K562 (cell line): ENCODE results near the gene PIM3. TPM values are rescaled to one million over a fixed set of nuclear protein-coding genes. Genes with fewer than 3 reads are reported as not detected.

Experiments used
- ATAC-seq: fragments of 200-7000 bp; cut with Tn5 transposase; 3 replicates; pipeline ENCODE4 v1.9.1; 2020; ENCODE audit warnings: moderate library complexity
- BruUV-seq: library from RNA; stranded (reverse); fragments of 400-500 nt; replicated peaks from 2 replicates; lab custom pipeline; 2021; lab: Mats Ljungman, UMichigan
- CTCF ChIA-PET: fragments of 300-600 bp; formaldehyde crosslinking; extraction: SDS; loops from one replicate; lab custom pipeline; 2021; ENCODE audit warnings: low intra/inter-chr PET ratio; lab: Yijun Ruan, JAX
- POLR2A ChIA-PET: fragments of 300-600, 350-650 bp; sonication (Branson Sonifier 250); formaldehyde crosslinking; extraction: SDS; loops from one replicate; lab custom pipeline; 2021; ENCODE audit warnings: antibody characterized with exemption, inconsistent platforms; lab: Yijun Ruan, JAX
- DNase-seq, 4 experiments: peaks; one replicate each; pipeline versions ENCODE4 v3.0.0 to v3.0.0-alpha.2; 2011 to 2018; ENCODE audit warnings: low spot score in 3 of 4, mixed read lengths in 3 of 4; ENCODE audit errors: extremely low read depth in 1 of 4
- FAIRE-seq: peaks from 2 replicates; lab custom pipeline; 2011; peaks lifted over from hg19 to GRCh38; lab: Jason Lieb, UNC
- H2AFZ ChIP-seq: 2 replicates; pipeline ENCODE4 v1.6.0; 2011; ENCODE audit warnings: low read depth, low read length, control low read depth, inconsistent platforms
- H3K27ac ChIP-seq: fragments of 200-600 bp; 3 replicates; pipeline ENCODE4 v1.8.0; 2011; ENCODE audit warnings: low read depth, mild to moderate bottlenecking, control low read depth, inconsistent platforms, low read length, moderate library complexity, mixed read lengths; ENCODE audit errors: extremely low read depth
- H3K27me3 ChIP-seq, 2 experiments: fragments of 300-600 bp in 1 of 2; 2 replicates in 1 of 2; 3 replicates in 1 of 2; pipeline versions ENCODE4 v1.6.0 to v1.8.0; 2011; ENCODE audit warnings: inconsistent platforms in 2 of 2, low read length in 2 of 2, mild to moderate bottlenecking in 1 of 2, mixed read lengths in 1 of 2, moderate library complexity in 1 of 2; ENCODE audit not compliant: control insufficient read depth in 2 of 2, insufficient read depth in 2 of 2
- H3K36me3 ChIP-seq: fragments of 300-600 bp; 3 replicates; pipeline ENCODE4 v1.8.0; 2011; ENCODE audit warnings: mild to moderate bottlenecking, low read length, inconsistent platforms; ENCODE audit not compliant: control insufficient read depth, insufficient read depth
- H3K4me1 ChIP-seq, 2 experiments: fragments of 200-600 bp in 1 of 2; replicated peaks in 1 of 2; 2 replicates in 1 of 2; 3 replicates in 1 of 2; pipeline versions ENCODE4 v1.5.1 to v1.8.0; 2011; ENCODE audit warnings: inconsistent platforms in 2 of 2, low read length in 2 of 2, mild to moderate bottlenecking in 1 of 2, mixed read lengths in 1 of 2, moderate library complexity in 1 of 2; ENCODE audit not compliant: control insufficient read depth in 2 of 2, insufficient read depth in 2 of 2
- H3K4me2 ChIP-seq: 2 replicates; pipeline ENCODE4 v1.6.1; 2011; ENCODE audit warnings: low read length, control low read depth, inconsistent platforms, mixed read lengths; ENCODE audit not compliant: insufficient read depth
- H3K4me3 ChIP-seq: fragments of 200-600 bp; sonication (generic), shearing (Covaris generic); 2 replicates; pipeline ENCODE4 v1.5.1; 2016; ENCODE audit warnings: control low read depth, inconsistent platforms
- H3K79me2 ChIP-seq: fragments of 200-600 bp; 3 replicates; pipeline ENCODE4 v1.8.0; 2011; ENCODE audit warnings: low read length, inconsistent platforms; ENCODE audit not compliant: control insufficient read depth, insufficient read depth
- H3K9ac ChIP-seq, 2 experiments: 2 replicates each; pipeline versions ENCODE4 v1.6.0 to v1.6.1; 2011; ENCODE audit warnings: low read depth in 2 of 2, low read length in 2 of 2, control low read depth in 1 of 2, inconsistent platforms in 1 of 2, mild to moderate bottlenecking in 1 of 2, mixed read lengths in 1 of 2; ENCODE audit not compliant: insufficient read depth in 1 of 2
- H3K9me1 ChIP-seq: one replicate; pipeline ENCODE4 v1.6.0; 2011; ENCODE audit warnings: inconsistent platforms, mild to moderate bottlenecking, low read length, moderate library complexity; ENCODE audit not compliant: control insufficient read depth, insufficient read depth
- H3K9me3 ChIP-seq: replicated peaks from 2 replicates; pipeline ENCODE4 v1.5.1; 2011; ENCODE audit warnings: low read depth, low read length, inconsistent platforms; ENCODE audit not compliant: control insufficient read depth, insufficient read depth
- H4K20me1 ChIP-seq: replicated peaks from 2 replicates; pipeline ENCODE4 v1.6.1; 2011; ENCODE audit warnings: low read length, inconsistent platforms, mixed read lengths; ENCODE audit not compliant: control insufficient read depth, insufficient read depth
- KLF16 ChIP-seq: IDR thresholded peaks from 2 replicates; pipeline ENCODE4 v1.6.1; 2016; ENCODE audit warnings: antibody characterized with exemption
- STAG1 ChIP-seq: sonication (generic); formaldehyde crosslinking; IDR thresholded peaks from 2 replicates; pipeline ENCODE4 v1.5.0; 2020; ENCODE audit warnings: missing genetic modification reagents, borderline replicate concordance
- TCF7 ChIP-seq: sonication (generic); IDR thresholded peaks from 2 replicates; pipeline ENCODE4 v1.6.1; 2016; ENCODE audit warnings: antibody characterized with exemption, borderline replicate concordance
- XRCC3 ChIP-seq: fragments of 450-650 bp; IDR thresholded peaks from 2 replicates; pipeline ENCODE4 v1.6.1; 2017; ENCODE audit warnings: mild to moderate bottlenecking, moderate library complexity
- ZNF175 ChIP-seq: fragments of 200-800 bp; sonication (Bioruptor generic); IDR thresholded peaks from 2 replicates; pipeline ENCODE4 v1.6.1; 2016; ENCODE audit warnings: low read depth, mild to moderate bottlenecking, missing genetic modification characterization, missing compliant biosample characterization
- ZNF778 ChIP-seq: fragments of 450-650 bp; formaldehyde crosslinking; IDR thresholded peaks from 2 replicates; pipeline ENCODE4 v1.4.0; 2020; ENCODE audit warnings: mild to moderate bottlenecking, moderate library complexity
- WGBS: fragments of 100-300 bp; shearing (Covaris generic); methylation state at CpG from one replicate; pipeline ENCODE4 v1.1.6; 2016; ENCODE audit warnings: low coverage, mixed read lengths; ENCODE audit not compliant: insufficient coverage; ENCODE audit errors: missing lambda C conversion rate; 5-methylcytosine and 5-hydroxymethylcytosine counted together
- in situ Hi-C: fragments of 300-500 bp; cut with MboI; formaldehyde crosslinking; loops from 4 replicates; pipeline ENCODE4 v1.15.0; 2018; ENCODE audit warnings: inconsistent platforms, mixed read lengths
- intact Hi-C: fragments of 100-400 bp; cut with micrococcal nuclease; formaldehyde crosslinking; loops from 2 replicates; pipeline ENCODE4 v1.14.2; 2022
- polyA plus RNA-seq, 8 experiments: library from polyadenylated mRNA; depleted of rRNA in 4 of 8; stranded (reverse) in 5 of 8; unstranded in 3 of 8; fragments of >200 nt; fragmentation: Nextera tagmentation in 2 of 8; fragmentation: Illumina TruSeq in 1 of 8; extraction: Ambion mirVana in 2 of 8; extraction: Trizol in 1 of 8; gene quantifications; 2 replicates each; pipeline versions ENCODE4 v1.2.1 to v1.2.3, GENCODE V29; 2011 to 2014; ENCODE audit warnings: inconsistent platforms in 1 of 8, missing spikeins in 1 of 8
- total RNA-seq, 7 experiments: library from RNA; depleted of rRNA in 6 of 7; stranded (reverse); fragments of >200 nt in 6 of 7; fragmentation: Illumina TruSeq in 2 of 7; extraction: Trizol in 2 of 7; gene quantifications; 2 replicates each; pipeline versions ENCODE4 v1.2.1 to v1.2.3, GENCODE V29; 2011 to 2021; ENCODE audit warnings: low replicate concordance in 1 of 7
- TF ChIP-seq, protein P1 (sequence below): fragments of 450-650 bp; IDR thresholded peaks from 2 replicates; pipeline ENCODE4 v1.6.1; 2016; ENCODE audit warnings: mild to moderate bottlenecking
- TF ChIP-seq, protein P2 (sequence below), 3 experiments: fragments of 200-800 bp in 1 of 3; sonication (Bioruptor generic) in 1 of 3; sonication (generic) in 1 of 3; formaldehyde crosslinking in 1 of 3; IDR thresholded peaks; 2 replicates each; pipeline versions ENCODE4 v1.6.1 to v1.8.0; 2016 to 2022; ENCODE audit warnings: mild to moderate bottlenecking in 2 of 3, missing compliant biosample characterization in 2 of 3, missing genetic modification characterization in 2 of 3, missing genetic modification reagents in 1 of 3
- TF ChIP-seq, protein P3 (sequence below): fragments of 150-350 bp; conservative IDR thresholded peaks from 2 replicates; pipeline ENCODE4 v1.6.1; 2014; ENCODE audit warnings: low read length

Gene PIM3
- total and polyA plus RNA-seq, 9 of the 15 experiments (the other 6 are each of a cell fraction or from before 2014, with no cell fraction given): 0.24 to 40.5 (median 5.3) TPM

DNA sequence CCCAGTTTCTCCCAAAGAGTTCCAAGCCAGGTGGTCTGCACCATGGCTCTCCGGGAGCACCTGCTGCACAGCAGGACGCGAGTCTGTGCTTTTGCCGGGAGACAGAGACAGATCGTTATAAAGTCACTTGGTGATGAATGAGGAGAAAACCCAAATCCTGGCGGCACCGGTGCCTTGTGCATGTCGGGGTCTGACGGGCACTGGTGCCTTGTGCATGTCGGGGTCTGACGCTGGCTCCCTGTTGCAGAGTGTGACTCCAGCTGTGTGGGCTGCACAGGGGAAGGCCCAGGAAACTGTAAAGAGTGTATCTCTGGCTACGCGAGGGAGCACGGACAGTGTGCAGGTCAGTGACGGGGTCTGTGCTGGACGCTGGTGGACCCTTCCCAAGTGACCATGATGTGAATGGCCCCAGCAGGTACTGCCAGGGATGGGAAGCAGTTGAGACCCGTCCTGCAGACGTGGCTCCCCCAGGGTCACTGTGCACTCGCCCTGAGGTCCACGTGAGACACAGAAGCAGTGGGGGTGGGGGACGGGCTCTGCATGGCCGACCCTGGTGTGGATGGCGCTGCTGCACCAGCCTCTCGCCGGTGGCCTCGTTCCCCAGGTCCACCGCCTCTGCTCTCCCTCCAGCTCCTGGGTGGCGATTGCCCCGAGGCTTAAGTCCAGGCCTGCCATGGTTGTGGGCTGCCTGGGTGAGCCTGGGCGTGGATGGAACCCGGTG lies 36.3 kb upstream of the PIM3 start:
- peaks cover 13% of the 10 kb centered on the region; the same call in 1 of the 3 replicates for H3K36me3 ChIP-seq
- intact Hi-C loops: no loop called here

More for the DNA sequence above, 36.3 kb upstream of the PIM3 start:
- H4K20me1 ChIP-seq: 0 out of 2 replicates have a peak, but pooled peaks cover 3% of the 10 kb centered on the region
- no peaks in the 10 kb centered on the region for H3K27me3 ChIP-seq
- H3K79me2 ChIP-seq: no peaks in the 10 kb centered on the region
- no peak overlapping the region for H2AFZ ChIP-seq
- H3K9ac ChIP-seq: no peak overlapping the region
- DNase-seq: no peak
- CTCF ChIA-PET: no interaction called here
- POLR2A ChIA-PET: no interaction called here
- no peak overlapping the region for H3K27ac ChIP-seq
- H3K9me1 ChIP-seq: no peaks in the 10 kb centered on the region
- ATAC-seq: no peak
- peaks cover under 1 to 25% of the 10 kb centered on the region in 2 experiments; a peak in 4 of 5 replicates for H3K4me1 ChIP-seq
- H3K4me2 ChIP-seq: no peak overlapping the region
- no peaks in the 10 kb centered on the region for H3K9me3 ChIP-seq
- no TSS peak for BruUV-seq
- FAIRE-seq: no peak
- in situ Hi-C loops: loop anchor here (5.0 kb wide), 1 partner anchor 157 kb away; no protein-coding TSS in a partner anchor
- H3K4me3 ChIP-seq: no peak overlapping the region
- no peak for TF ChIP-seq ZNF175 (CRISPR knock-in tag)
- TF ChIP-seq TCF7: no peak
- TF ChIP-seq, protein P1, sequence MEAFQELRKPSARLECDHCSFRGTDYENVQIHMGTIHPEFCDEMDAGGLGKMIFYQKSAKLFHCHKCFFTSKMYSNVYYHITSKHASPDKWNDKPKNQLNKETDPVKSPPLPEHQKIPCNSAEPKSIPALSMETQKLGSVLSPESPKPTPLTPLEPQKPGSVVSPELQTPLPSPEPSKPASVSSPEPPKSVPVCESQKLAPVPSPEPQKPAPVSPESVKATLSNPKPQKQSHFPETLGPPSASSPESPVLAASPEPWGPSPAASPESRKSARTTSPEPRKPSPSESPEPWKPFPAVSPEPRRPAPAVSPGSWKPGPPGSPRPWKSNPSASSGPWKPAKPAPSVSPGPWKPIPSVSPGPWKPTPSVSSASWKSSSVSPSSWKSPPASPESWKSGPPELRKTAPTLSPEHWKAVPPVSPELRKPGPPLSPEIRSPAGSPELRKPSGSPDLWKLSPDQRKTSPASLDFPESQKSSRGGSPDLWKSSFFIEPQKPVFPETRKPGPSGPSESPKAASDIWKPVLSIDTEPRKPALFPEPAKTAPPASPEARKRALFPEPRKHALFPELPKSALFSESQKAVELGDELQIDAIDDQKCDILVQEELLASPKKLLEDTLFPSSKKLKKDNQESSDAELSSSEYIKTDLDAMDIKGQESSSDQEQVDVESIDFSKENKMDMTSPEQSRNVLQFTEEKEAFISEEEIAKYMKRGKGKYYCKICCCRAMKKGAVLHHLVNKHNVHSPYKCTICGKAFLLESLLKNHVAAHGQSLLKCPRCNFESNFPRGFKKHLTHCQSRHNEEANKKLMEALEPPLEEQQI: no peak
- TF ChIP-seq ZNF778: no peak
- no peak for TF ChIP-seq XRCC3
- TF ChIP-seq STAG1 (CRISPR knock-in tag): no peak
- TF ChIP-seq KLF16: no peak
- TF ChIP-seq, protein P2, sequence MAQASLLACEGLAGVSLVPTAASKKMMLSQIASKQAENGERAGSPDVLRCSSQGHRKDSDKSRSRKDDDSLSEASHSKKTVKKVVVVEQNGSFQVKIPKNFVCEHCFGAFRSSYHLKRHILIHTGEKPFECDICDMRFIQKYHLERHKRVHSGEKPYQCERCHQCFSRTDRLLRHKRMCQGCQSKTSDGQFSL (CRISPR knock-in tag; IDR thresholded peaks at IDR 0.05): no peak
- TF ChIP-seq, protein P2 (tag; IDR thresholded peaks at IDR 0.05): no peak
- TF ChIP-seq, protein P3, sequence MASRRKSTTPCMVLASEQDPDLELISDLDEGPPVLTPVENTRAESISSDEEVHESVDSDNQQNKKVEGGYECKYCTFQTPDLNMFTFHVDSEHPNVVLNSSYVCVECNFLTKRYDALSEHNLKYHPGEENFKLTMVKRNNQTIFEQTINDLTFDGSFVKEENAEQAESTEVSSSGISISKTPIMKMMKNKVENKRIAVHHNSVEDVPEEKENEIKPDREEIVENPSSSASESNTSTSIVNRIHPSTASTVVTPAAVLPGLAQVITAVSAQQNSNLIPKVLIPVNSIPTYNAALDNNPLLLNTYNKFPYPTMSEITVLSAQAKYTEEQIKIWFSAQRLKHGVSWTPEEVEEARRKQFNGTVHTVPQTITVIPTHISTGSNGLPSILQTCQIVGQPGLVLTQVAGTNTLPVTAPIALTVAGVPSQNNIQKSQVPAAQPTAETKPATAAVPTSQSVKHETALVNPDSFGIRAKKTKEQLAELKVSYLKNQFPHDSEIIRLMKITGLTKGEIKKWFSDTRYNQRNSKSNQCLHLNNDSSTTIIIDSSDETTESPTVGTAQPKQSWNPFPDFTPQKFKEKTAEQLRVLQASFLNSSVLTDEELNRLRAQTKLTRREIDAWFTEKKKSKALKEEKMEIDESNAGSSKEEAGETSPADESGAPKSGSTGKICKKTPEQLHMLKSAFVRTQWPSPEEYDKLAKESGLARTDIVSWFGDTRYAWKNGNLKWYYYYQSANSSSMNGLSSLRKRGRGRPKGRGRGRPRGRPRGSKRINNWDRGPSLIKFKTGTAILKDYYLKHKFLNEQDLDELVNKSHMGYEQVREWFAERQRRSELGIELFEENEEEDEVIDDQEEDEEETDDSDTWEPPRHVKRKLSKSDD: no peak
- 74% methylated on average over 11 of the region's 31 CpGs for WGBS
